WERI-Rb-1 (cell line): ENCODE measurements around the gene PTPN14.
"Not testable (repeated sequence)": the region's sequence is repeated elsewhere in the genome, so short reads cannot be mapped to it uniquely, and the experiment has no call there.

Experiments used
- DNase-seq: peaks from one replicate; pipeline ENCODE4 v3.0.0-alpha.2; 2020
- H3K27ac ChIP-seq: fragments of 250-450 bp; sonication (Bioruptor Pico); 2 replicates; pipeline ENCODE4 v1.5.1; 2020; ENCODE audit warnings: mild to moderate bottlenecking, moderate library complexity
- H3K27me3 ChIP-seq: fragments of 250-450 bp; sonication (Bioruptor Pico); 2 replicates; pipeline ENCODE4 v1.5.1; 2021; ENCODE audit warnings: mild to moderate bottlenecking, low read depth, moderate library complexity; ENCODE audit not compliant: insufficient read depth, severe bottlenecking
- H3K36me3 ChIP-seq: fragments of 250-450 bp; sonication (Bioruptor Pico); 2 replicates; pipeline ENCODE4 v1.5.1; 2020; ENCODE audit warnings: mild to moderate bottlenecking, moderate library complexity
- H3K4me3 ChIP-seq: 2 replicates; pipeline ENCODE4 v1.5.1; 2011; ENCODE audit warnings: low read depth, mild to moderate bottlenecking, control low read depth, low read length
- H3K9me3 ChIP-seq: fragments of 250-450 bp; sonication (Bioruptor Pico); 2 replicates; pipeline ENCODE4 v1.5.1; 2021; ENCODE audit warnings: mild to moderate bottlenecking, moderate library complexity; ENCODE audit not compliant: severe bottlenecking
- CTCF ChIP-seq: IDR thresholded peaks from 2 replicates; pipeline ENCODE4 v1.5.1; 2011; ENCODE audit warnings: low read depth, mild to moderate bottlenecking, control low read depth, inconsistent platforms, low read length

PTPN14 gene

GRCh38 chr1:214503553-214503952 lies 47.8 kb downstream of the PTPN14 start:
- no peaks in the 10 kb centered on the region for H3K9me3 ChIP-seq
- TF ChIP-seq CTCF = no peak
- no peaks in the 10 kb centered on the region for H3K36me3 ChIP-seq
- H3K27ac ChIP-seq = no peak overlapping the region
- H3K4me3 ChIP-seq = no peak overlapping the region
- DNase-seq = no peak
- no peaks in the 10 kb centered on the region for H3K27me3 ChIP-seq

- Histone ChIP-seq H3K9me3 (no peaks in the 10 kb centered on the region), H3K4me3 (no peak overlapping the region), H3K27ac (no peak overlapping the region), H3K27me3 (no peaks in the 10 kb centered on the region), H3K36me3 (no peaks in the 10 kb centered on the region)
- DNase-seq = no peak
- TF ChIP-seq CTCF = no peak
These were observed 50.9 kb downstream of the PTPN14 start for GRCh38 chr1:214500340-214501055.

GRCh38 chr1:214499732-214500131 lies 51.7 kb downstream of the PTPN14 start:
- Histone ChIP-seq H3K4me3 (no peak overlapping the region), H3K36me3 (no peaks in the 10 kb centered on the region), H3K9me3 (no peaks in the 10 kb centered on the region), H3K27me3 (no peaks in the 10 kb centered on the region), H3K27ac (no peak overlapping the region)
- no peak for TF ChIP-seq CTCF
- DNase-seq = no peak

- no peak for TF ChIP-seq CTCF
- Histone ChIP-seq H3K4me3 (no peak overlapping the region), H3K27me3 (no peaks in the 10 kb centered on the region), H3K27ac (no peak overlapping the region), H3K9me3 (no peaks in the 10 kb centered on the region), H3K36me3 (no peaks in the 10 kb centered on the region)
- DNase-seq = no peak
These were observed 53.4 kb downstream of the PTPN14 start for GRCh38 chr1:214498021-214498420.

GRCh38 chr1:214496126-214496525 lies 55.3 kb downstream of the PTPN14 start:
- Histone ChIP-seq H3K9me3 (no peaks in the 10 kb centered on the region), H3K36me3 (no peaks in the 10 kb centered on the region), H3K27me3 (no peaks in the 10 kb centered on the region), H3K27ac (no peak overlapping the region), H3K4me3 (no peak overlapping the region)
- peak; percentile 40 for DNase-seq
- no peak for TF ChIP-seq CTCF

GRCh38 chr1:214494706-214495105 lies 56.7 kb downstream of the PTPN14 start:
- no peaks in the 10 kb centered on the region for H3K27me3 ChIP-seq
- no peak for TF ChIP-seq CTCF
- H3K36me3 ChIP-seq = no peaks in the 10 kb centered on the region
- H3K9me3 ChIP-seq = no peaks in the 10 kb centered on the region
- no peak overlapping the region for H3K27ac ChIP-seq
- H3K4me3 ChIP-seq = no peak overlapping the region
- DNase-seq = no peak

GRCh38 chr1:214494179-214494578 lies 57.2 kb downstream of the PTPN14 start:
- H3K36me3 ChIP-seq, H3K27ac ChIP-seq, H3K4me3 ChIP-seq, H3K27me3 ChIP-seq, DNase-seq, H3K9me3 ChIP-seq: not testable (repeated sequence)
